ENCODE measurements around the gene AJAP1.

Gene AJAP1

DNA sequence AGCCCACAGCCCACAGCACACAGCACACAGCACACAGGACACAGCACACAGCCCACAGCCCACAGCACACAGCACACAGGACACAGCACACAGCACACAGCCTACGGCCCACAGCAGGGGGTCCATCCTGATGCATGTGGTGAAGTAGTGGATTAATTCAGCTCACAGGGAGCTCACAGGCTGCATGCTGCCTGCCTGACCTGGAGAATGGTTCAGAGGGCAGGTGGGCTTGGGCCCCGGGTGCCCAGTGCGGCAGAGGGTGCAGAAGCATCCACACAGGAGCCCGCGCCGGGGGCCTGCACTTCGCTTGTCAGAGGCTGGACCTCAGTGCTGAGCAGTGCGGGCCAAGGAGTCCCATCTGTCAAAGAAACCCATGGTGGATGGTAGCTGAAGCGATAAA, 21.1 kb upstream of the AJAP1 start:
- DNase-seq: no peak

DNA sequence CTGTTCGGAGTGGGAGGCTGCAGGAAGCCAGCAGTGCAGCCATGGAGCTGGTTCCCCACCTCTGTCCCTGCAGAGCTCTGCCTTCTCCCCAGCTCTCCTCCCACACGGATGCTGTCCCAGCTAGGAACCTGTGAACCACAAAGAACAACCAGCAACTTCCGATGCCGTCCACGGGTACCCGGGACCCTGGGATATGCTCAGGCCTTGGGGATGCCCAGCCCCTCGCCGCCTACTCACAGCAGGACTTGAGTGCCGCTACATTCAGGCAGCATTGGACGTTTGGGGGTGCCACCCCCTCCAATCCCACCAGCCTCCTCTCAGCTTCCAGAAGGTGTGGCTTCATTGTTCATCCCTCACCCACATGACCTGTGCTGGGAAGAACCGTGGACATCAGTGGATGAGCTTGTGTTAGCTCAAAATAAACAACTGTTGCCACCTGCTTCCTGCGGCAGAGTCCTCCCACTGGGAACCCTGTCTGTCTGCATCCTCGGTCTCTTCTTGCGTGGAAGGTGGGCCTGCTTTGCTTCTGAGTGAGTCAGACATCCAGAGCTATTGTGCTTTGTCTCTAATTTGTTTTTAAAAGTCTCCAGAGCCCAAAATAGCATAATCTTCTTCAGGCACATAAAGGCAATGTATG, 20.1 kb upstream of the AJAP1 start:
- no peak for DNase-seq

DNA sequence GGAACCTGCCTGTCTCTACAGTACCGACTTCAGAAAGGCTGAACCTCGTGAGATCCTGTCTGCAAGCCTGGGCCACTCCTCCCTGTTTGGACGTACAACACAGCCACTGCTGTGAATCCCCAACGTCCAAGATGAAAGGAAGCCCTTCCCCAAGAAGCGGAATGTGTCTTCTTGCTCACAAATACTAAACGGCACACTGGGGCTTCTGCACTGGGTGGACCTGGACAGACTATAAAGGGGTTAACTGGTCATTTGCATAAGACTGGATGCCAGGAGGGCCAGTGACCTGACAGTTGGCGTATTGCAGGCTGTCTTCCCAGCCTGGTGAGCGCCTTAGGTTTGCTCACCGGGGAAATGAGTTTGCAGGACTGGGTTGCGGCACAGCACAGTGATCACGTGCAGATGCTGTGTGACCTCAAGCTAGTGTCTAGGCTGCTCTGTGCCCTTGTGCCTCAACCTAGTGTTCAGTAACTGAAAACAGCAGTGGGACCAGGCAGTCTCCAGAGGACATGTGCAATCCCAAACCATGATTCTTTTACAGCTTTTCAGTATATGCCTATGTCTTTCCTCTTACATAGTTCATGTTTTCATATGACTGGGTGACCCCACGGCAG, 19.5 kb upstream of the AJAP1 start:
- DNase-seq: no peak

DNA sequence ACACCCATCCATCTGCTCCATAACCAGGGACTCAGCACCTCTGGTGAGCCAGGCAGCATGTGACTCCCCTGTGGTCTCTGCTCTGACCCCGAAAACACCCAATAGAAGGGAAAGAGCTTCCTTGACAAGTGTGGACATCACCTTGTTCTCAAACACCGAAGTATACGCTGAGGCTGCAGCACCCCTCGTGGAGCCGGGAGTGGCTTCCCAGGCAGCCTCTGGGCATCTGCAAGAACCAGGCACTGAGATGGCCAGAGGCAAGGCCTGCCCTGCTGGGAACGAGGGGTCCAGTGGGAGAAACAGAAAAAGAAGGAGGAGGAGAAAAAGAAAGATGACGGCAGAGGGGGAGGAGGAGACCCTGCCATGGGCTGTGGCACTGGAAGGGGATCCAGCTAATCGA, 18.2 kb upstream of the AJAP1 start:
- DNase-seq: no peak

DNA sequence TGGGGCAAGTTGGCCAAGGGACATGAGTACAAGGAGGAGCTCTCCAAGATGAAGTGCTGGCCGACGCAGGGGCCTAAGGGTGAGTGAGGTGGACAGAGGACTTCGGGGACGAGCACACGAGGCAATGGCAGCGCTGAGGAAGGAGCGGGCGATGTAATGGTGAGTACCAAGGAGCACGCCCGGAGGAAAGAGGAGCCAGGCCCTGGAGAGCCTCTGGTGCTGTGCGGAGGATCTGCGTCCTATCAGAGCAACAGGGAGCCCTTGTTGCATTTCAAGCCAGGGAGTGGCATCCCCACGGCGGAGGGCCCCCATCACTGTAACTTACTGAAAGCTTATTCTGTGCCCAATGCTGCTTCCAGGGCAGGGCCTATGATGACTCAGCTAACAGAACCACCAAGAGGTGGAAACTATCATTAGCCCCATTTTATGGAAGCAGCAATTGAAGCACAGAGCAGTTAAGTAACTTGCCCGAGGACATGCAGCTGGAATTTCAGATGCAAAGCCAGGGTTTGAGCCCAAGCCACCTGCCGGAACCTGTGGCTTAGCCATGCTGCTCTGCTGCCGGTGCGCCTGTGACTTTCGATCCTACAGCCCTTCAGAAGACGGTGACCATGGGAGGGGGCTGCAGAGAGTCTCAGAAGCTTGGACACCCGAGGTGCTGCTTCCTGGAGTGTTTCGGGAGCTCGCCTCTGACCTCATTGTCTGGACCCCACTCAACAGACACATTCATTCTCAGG, 17.6 kb upstream of the AJAP1 start:
- DNase-seq: no peak

DNA sequence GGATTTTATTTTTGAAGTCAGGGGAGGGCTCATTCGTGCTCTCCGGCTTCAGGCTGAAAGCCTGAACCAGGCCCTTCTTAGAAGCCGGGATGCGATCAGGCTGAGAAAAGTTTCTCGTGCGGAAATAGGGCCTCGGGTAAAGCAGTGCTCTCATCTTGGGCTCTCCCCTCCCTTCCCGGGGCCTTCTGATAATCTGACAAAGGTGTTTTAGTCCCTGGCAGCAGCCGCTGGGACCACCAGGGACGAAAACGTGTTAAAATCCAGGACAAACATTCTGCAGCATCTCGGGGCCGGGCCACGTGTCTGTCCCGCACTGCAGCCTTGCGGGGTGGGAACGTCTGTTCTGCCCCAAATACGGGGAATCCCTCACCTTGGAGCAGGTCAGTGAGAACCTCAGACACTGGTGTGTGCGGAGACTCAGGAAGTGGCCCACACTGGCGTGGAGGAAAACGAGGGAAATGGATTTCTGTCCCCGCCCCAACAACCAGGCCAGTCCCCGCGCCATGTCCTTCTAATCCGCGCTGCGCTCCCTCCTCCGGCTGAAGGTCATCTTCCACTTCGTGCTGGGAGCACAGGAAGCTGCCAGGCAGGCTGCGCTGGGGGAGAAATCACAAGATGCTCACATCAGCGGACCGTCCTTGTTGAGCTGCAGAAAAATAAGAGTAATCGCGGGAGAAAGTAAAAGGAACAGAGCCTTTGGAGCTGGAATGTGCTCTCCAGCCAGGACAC, 16.6 kb upstream of the AJAP1 start:
- DNase-seq: no peak

DNA sequence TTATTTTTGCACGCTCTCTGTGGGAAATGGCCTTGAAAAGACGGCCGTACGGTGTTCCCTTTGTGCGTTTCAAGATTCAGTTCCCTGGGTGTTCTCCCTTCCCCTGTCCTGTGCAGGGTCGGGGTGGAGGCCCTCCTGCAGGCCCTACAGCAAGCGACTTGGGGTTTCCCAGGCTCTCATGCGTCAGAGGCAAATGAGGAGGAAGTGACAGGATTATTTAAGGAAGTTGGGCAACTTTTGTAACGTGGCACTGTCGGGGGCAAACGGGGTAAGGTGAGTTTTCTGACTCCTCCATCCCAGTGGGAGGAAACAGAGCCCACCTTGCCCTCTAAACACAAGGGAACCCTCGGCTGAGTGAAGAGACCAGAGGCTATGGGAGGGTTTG, 16.1 kb upstream of the AJAP1 start:
- DNase-seq: no peak

DNA sequence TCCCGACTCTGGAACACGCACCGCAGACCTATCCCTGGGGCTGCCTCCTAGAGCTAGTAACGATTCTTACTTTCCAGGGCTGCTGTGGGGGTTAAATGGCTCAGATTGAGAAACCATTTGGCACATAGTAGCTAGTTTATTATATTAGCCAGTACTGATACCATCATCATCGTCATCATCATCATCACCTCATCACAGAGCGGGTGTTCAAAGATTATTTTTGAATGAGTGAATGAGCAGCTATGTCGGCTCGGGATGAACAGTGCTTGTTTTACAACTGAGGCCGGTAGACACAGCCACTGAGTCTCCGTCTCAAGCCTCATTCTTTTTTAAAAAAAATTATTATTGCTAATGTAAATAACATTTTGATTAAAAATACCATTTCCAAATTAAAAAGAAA, 13.5 kb upstream of the AJAP1 start:
- no peak for DNase-seq

DNA sequence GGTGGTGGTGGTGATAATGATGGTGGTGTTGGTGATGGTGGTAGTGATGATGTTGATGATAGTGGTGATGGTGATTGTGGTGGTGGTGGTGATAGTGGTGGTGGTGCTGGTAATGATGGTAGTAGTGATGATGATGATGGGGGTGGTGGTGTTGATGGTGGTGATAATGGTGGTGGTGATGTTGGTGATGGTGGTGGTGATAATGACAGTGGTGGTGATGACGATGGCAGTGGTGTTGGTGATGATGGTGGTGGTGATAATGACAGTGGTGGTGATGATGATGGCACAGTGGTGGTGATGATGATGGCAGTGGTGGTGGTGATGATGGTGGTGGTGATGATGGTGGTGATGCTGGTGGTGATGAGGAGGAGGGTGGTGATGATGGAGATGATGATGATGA, 7.0 kb upstream of the AJAP1 start:
- DNase-seq: no peak

DNA sequence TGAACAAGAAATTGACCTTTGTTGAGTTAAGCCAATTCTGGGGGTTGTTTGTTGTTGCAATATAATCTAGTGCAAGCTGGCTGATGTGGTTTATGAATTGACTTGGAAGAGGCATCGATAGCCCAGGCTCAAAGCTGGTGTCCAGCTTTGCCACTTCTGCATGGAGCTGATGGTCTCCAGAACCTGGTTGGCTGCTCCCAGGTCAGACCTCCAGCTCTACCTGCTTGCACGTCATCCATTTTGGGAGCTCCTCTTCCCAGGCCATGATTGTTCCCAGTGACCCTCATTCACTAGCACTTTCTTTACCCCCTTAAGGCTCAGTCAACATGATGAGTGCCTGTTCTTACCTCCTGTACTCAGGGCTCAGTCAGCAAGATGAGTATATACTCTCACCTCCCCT, 5.8 kb upstream of the AJAP1 start:
- DNase-seq: no peak

DNA sequence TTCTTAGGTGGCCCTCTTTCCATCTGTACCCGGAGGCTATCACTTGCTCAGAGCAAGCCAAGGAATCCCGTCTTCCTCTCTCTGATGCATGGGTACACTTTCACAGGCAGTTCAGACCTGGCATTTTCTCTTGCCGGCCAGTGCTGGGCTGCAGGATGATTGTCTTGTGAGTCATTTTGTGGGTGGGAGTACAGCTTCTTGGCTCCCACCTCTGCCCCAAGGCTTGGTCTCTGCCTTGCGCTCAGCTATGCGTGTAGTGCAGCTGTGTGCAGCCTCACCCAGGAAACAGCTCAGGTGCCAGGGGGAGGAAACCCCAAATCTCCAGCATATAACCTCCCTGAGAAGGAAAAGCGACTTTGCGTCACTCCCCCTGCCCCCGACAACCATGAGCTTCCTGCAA, 3.9 kb upstream of the AJAP1 start:
- no peak for DNase-seq

DNA sequence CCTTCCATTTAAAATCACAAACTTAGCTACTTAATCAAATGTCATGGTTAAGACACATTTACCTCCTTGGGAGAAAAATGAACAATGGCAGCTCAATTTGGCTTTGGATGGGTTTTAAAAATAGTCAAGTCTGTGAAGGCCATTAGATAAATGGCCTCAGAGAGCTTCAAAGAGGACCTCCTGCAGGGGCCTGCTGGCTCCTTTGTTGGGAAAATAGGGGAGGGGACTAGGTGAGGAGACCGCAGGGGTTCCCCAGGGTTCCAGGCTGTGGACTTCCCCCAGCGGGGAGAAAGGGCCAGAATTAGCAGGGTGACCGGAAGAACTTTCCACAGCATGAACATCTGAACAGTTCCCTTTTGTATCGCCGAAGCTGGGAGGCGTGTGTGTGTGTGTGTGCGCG, 3.4 kb upstream of the AJAP1 start:
- no peak for DNase-seq

DNA sequence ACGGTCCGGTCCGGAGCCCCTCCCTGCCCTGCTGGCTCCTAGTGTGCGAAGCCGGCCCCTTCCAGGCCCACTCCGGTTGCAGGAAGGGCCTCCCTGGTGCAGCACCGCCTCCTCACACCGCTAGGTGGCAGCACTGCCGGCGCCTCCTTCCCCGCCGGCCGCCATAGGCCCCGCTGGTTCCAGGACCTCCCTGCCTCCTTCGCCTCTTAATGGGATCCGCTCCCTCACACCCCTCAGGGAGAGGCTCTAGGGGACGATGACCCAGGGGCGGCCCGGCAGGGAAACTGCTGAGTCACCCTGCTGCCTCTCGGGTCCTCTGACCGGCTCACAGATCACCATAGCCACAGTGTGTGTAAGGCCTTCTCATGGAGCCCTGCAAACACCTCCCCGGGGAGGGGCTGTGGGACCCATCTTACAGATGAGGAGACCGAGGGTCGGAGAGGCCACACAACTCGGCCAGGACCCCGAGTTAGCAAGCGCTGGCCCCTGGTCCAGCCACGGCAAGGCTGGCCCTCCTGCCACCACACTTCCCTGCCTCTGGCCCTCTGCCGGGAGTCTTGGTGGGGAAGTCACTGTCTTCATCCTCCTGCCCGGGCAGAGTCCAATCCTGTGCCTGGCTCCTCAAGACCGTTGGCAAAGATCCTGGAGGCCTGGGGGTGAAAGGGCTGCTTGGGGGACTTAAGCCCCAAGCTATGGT, 1.6 kb upstream of the AJAP1 start:
- peak; percentile 56 for DNase-seq

DNA sequence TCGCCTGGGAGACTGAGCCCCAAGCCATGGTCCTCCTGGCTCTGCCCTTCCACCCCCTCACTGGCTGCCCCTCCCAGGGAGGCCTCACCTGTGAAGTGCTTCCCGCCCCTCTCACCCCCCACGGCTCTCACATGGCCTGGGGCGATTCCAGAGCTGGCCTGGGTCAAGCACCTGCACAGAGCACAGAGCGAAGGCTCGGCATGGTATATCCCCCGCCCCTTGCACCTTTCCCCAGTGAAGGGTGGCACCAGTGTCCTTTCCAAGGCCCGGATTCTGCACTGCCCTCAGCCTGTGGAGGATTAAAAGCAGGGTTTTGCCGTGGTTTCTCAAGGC, 1.1 kb upstream of the AJAP1 start:
- no peak for DNase-seq

DNA sequence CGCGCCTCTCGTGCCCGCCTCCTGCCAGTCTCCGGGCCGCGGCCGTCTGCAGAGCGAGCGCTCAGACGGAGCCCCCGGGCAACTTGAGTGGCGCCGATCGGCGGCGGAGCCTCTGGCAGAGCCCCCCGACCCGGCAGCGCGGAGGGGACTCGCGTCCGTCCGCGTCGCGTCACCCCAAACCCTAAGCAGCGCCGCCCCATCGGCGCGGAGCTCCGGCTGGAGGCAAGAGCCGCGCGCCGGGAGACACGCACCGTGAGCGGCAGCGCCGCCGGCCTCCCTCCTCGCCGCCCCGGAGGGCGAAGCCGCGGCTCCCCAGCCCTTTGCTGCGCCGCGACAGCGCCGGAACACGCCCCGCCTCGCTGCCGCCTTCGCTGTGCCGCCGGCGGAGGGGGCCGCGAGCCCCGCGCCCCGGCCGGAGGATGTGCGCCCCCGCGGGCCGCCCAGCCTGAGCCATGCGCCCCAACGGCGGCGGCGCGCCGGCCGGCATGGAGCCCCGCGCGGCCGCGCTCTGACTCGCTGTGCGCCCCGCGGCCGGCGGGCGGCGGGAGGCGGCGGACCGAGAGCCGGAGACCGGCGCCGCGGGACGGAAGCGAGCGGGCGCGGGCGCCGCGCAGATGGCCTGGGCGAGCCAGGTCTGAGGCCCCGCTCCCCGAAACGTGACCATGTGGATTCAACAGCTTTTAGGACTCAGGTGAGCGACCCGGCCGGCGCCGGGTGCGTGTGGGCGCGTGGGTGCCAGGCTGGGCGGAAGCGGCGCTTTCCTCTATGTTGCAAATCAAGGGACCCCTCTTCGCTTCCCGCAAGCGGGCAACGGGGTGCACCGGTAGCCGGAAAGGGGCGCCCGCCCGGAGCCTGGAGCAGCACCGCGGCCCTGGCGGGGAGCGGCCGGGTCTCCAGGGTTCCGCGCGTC, 610 bp downstream of the AJAP1 start:
- no peak for DNase-seq

DNA sequence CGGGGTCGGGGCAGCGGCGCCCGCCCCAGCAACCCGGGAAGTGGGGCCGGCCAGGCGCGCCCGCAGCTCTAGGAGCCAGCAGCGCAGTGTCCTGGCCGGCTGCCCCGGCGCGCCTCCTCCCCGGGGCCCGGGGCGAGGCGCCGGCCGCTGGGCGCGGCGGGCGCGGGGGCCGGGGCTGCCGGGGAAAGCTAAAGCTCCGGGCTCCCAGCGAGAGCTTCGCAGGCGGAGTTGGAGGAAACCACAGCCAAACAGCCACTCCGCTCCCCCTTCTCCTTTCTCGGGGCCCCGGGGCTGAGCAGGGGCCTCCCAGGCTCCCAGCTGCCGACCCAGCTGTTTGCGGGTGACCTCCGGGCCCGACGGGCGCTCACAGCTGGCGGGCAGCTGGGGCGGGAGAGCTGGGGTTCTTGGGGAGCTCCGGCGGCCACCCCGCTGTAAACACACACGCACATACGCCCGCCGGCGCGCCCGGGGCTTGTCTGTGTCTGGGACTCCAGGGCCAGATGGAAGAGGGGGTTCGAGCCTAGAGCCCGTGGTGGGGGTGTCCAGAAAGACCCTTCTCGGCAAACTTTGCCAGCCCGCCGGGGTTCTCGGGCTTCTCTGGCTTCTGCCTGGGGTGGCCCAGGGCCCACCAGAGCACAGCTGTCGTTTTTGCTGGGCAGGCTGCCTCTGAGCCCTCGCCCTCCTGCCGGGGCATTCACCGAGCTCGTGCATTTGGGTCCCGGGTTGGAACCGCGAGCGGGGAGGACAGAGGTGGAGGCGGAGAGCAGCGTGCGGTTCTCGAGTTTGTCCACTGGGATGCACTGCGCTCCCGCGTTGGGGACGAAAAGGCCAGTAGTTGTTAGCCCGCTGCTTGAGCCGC, 1.5 kb downstream of the AJAP1 start:
- no peak for DNase-seq

DNA sequence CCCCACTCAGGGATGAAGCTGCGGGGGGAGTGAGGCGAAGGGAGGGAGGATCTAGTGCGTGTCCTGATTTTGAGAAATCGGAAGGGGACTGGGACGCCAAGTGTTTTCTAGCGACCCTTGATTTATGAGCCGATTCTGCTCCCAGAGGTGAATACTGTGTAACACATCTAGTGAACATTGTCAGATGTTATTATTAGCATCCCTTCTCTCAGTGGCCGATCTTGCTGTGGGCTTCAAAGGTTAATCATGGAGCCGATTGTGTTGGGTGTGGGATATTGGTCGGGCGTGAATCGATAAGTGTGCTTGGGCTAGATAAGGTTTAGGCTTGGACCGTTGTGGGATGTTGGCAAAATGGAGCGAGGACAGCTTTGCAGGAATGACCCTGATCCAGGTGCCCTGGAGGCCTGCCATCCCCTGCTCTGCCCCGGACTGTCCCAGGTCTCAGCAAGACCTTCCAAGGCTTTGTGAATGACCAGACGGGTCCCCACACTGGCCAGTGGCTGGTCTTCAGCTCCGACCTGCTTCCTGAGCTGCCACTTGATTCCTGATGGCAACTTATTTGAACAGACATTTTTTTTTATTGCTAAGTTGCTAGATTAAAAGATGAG, 2.2 kb downstream of the AJAP1 start:
- DNase-seq: no peak

DNA sequence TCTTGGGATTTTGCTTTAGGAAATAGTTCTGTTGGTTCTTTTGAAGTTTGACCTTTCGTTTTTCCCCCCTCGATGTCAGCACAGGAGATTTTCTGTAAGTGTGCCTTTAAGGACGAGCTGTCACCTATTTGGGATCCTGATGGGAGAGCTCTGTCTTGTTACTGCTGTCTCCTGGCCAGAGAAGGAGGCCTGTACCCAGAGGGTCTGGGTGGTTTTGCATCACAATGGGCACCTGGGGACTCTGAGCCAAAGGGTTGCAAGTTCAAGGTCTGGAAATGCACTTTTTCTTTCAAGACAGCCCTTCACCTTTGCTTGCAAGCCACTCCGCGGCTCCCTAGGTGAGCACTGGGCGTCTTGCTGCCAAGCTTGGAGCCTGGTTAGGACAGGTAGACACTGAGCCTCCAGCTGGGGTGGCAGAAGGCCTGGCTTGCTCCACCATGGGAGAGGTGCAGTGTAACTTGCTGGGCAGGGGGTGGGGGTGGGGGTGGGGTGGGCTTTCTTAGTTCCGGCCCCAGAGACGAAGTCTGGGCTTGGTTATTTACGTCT, 2.9 kb downstream of the AJAP1 start:
- DNase-seq: no peak

DNA sequence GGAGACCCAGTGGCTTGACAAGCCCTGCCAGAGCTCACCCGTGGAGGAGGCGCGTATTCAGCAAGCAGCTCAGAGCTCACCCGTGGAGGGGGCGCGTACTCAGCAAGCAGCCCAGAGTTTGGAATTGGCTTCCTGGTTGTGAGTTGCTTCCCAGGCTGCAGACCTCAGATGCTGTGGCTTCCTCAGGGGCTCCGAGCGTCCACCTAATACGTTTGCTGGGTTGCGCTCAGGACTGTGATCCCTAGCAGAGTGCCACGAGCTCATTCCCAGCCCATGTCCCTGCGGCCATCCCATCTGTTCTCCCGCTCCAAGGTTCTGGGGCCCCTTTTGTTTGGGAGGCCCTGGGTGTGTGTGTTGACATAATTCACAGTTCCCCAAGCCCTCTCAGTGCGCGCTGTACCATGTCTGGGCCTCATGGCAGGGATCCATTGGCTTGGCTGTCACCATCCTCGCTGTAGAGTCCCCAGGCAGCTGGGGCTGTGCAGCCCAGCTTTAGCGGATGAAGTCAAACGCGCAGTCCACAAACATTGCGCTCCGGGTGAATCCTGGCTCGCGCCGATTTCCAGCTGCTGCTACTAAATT, 3.6 kb downstream of the AJAP1 start:
- no peak for DNase-seq
